ENCODE measurements around the gene YIPF5.

The YIPF5 gene

DNA sequence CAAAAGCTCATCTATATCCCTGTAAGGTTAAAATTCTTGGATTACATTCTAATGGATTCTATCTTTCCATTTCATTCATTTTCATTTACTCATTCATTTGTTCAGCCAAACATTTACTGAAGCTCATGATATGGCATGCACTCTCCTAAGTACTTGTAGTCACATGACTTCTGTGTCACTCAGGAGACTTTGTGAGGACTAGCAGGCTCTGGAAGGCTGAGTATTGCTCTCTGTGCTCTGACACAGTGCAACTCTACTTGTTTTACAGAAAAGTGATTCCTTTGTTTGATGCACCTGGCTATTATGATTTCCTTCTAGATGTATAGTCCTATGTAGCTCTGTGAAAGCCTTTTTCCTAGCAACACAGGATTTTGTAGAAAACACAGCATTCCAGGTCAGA is 53.0 kb downstream of the YIPF5 start:
- DNase-seq (ENCODE audit: low spot score): no peak
- in situ Hi-C loops (cut with MboI; ENCODE audit: low pct_unique_long_range_greater_than_20kb, low sequenced_read_pairs, unreplicated experiment): no loop called here
- TF ChIP-seq, protein P1, sequence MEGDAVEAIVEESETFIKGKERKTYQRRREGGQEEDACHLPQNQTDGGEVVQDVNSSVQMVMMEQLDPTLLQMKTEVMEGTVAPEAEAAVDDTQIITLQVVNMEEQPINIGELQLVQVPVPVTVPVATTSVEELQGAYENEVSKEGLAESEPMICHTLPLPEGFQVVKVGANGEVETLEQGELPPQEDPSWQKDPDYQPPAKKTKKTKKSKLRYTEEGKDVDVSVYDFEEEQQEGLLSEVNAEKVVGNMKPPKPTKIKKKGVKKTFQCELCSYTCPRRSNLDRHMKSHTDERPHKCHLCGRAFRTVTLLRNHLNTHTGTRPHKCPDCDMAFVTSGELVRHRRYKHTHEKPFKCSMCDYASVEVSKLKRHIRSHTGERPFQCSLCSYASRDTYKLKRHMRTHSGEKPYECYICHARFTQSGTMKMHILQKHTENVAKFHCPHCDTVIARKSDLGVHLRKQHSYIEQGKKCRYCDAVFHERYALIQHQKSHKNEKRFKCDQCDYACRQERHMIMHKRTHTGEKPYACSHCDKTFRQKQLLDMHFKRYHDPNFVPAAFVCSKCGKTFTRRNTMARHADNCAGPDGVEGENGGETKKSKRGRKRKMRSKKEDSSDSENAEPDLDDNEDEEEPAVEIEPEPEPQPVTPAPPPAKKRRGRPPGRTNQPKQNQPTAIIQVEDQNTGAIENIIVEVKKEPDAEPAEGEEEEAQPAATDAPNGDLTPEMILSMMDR (IDR thresholded peaks at IDR 0.05; ENCODE audit: extremely low read depth, insufficient read depth, missing control alignments): no peak

DNA sequence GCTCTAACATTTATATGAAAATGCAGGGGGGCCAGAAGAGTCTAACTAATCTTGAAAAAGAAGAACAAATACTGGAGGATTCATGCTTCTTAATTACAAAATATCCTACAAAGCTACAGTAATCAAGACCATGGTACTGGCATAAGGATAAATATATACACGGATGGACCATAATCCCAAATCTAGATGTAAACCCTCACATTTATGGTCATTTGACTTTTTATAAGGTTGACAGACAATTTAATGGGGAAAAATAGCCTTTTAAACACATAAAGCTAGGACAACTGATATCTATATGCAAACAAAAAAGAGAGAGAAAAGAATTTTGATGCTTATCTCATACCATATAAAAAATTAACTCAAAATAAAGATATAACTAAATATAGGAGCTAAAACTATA is 55.9 kb downstream of the YIPF5 start:
- DNase-seq (ENCODE audit: low spot score): no peak
- TF ChIP-seq, protein P1 (IDR thresholded peaks at IDR 0.05; ENCODE audit: extremely low read depth, insufficient read depth, missing control alignments): no peak
- in situ Hi-C loops (cut with MboI; ENCODE audit: low pct_unique_long_range_greater_than_20kb, low sequenced_read_pairs, unreplicated experiment): no loop called here

Data from GM13977 (cell line).